Thyroid gland (tissue), 4 donors: ENCODE measurements around the gene LYG2. TPM values are rescaled to one million over a fixed set of nuclear protein-coding genes. Genes with fewer than 3 reads are reported as not detected.
"Not testable (repeated sequence)": the region's sequence is repeated elsewhere in the genome, so short reads cannot be mapped to it uniquely, and the experiment has no call there.

ENCODE experiments used
- DNase-seq, 2 donors: peaks; one replicate each; pipeline ENCODE4 v3.0.0-alpha.2; 2019
- H3K27ac ChIP-seq, 3 donors: fragments of 200-600 bp; sonication (generic); 1 replicate in 2 of 3; 2 replicates in 1 of 3; pipeline ENCODE4 v1.5.1; 2016 to 2019; ENCODE audit warnings: mild to moderate bottlenecking in 1 of 3, moderate library complexity in 1 of 3
- H3K27me3 ChIP-seq: fragments of 200-600 bp; sonication (generic); one replicate; pipeline ENCODE4 v1.5.1; 2019
- H3K36me3 ChIP-seq, 2 donors: fragments of 200-600 bp; sonication (generic); one replicate each; pipeline ENCODE4 v1.5.1; 2016 to 2019
- H3K4me1 ChIP-seq, 2 donors: fragments of 200-600 bp; sonication (generic); one replicate each; pipeline ENCODE4 v1.5.1; 2017 to 2019
- H3K4me3 ChIP-seq, 3 donors: fragments of 200-600 bp; sonication (generic); replicated peaks in 1 of 3; 1 replicate in 2 of 3; 2 replicates in 1 of 3; pipeline ENCODE4 v1.5.1; 2016; ENCODE audit warnings: mild to moderate bottlenecking in 1 of 3
- H3K9me3 ChIP-seq: fragments of 200-600 bp; sonication (generic); one replicate; pipeline ENCODE4 v1.5.1; 2017
- POLR2A ChIP-seq, 2 donors: fragments of 450-650 bp; IDR thresholded peaks; one replicate each; pipeline ENCODE4 v1.6.1; 2017; ENCODE audit warnings: antibody characterized with exemption in 2 of 2, mild to moderate bottlenecking in 2 of 2, moderate library complexity in 1 of 2
- WGBS, 2 donors: methylation state at CpG; one replicate each; pipeline ENCODE4 v1.1.5; 2017; 5-methylcytosine and 5-hydroxymethylcytosine counted together
- intact Hi-C: fragments of 100-400 bp; cut with DNase I; formaldehyde crosslinking; loops from one replicate; pipeline ENCODE4 v1.15.1; 2023
- total RNA-seq, 4 donors: library from RNA; depleted of rRNA; stranded (reverse); fragments of >200 nt; gene quantifications; one replicate each; pipeline ENCODE4 v1.2.3, GENCODE V29; 2016
- TF ChIP-seq, protein P1 (sequence below), 6 experiments: fragments of 200-600 bp in 3 of 6; fragments of 450-650 bp in 3 of 6; sonication (generic) in 3 of 6; IDR thresholded peaks; one replicate each; pipeline ENCODE4 v1.5.1; 2016 to 2019; ENCODE audit warnings: antibody characterized with exemption in 6 of 6, mild to moderate bottlenecking in 2 of 6, inconsistent platforms in 1 of 6, moderate library complexity in 1 of 6

Gene LYG2
- total RNA-seq, 4 donors from 2014 or later, result not detected

DNA sequence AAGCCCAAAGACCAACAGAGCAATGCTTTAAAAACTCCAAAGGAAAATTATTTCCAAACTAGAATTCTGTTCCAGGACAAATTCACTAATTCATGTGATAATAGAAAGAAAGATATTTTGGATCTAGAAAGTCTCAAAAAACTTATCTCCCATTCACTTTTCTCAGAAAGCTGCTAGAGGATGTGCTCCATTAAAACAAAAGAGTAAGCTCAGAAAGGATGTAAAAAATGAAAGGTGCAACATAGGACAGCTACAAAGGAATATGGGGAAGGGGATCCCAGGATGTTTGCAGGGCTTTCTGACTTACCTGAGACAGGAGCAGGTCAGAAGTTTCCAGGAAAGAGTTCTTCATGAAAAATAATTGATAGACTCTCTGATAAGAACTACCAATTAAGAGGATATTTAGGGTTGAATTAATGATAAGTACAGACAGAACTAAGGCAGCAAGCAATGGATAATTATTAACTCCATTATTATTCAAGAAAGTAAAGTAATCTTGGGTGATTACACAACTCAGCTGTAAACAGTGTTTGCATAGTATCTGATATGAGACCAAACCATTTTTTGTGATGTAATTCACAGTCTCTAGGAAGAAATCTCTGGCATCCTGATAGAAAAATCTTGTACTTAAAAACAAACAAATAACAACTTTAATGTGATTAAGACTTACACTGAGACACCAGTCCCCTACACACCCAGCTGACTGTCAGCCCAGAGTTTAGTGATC, 24.7 kb upstream of the LYG2 start:
- Histone ChIP-seq H3K9me3 (no peaks in the 10 kb centered on the region), H3K27ac (no peak overlapping the region), H3K4me1 (no peaks in the 10 kb centered on the region), H3K4me3 (no peak overlapping the region), H3K36me3 (no peaks in the 10 kb centered on the region), H3K27me3 (no peaks in the 10 kb centered on the region)
- no peak for DNase-seq
- intact Hi-C loops, result no loop called here
- no peak for TF ChIP-seq POLR2A (IDR thresholded peaks at IDR 0.05)
- TF ChIP-seq, protein P1, sequence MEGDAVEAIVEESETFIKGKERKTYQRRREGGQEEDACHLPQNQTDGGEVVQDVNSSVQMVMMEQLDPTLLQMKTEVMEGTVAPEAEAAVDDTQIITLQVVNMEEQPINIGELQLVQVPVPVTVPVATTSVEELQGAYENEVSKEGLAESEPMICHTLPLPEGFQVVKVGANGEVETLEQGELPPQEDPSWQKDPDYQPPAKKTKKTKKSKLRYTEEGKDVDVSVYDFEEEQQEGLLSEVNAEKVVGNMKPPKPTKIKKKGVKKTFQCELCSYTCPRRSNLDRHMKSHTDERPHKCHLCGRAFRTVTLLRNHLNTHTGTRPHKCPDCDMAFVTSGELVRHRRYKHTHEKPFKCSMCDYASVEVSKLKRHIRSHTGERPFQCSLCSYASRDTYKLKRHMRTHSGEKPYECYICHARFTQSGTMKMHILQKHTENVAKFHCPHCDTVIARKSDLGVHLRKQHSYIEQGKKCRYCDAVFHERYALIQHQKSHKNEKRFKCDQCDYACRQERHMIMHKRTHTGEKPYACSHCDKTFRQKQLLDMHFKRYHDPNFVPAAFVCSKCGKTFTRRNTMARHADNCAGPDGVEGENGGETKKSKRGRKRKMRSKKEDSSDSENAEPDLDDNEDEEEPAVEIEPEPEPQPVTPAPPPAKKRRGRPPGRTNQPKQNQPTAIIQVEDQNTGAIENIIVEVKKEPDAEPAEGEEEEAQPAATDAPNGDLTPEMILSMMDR (IDR thresholded peaks at IDR 0.05), result no peak

DNA sequence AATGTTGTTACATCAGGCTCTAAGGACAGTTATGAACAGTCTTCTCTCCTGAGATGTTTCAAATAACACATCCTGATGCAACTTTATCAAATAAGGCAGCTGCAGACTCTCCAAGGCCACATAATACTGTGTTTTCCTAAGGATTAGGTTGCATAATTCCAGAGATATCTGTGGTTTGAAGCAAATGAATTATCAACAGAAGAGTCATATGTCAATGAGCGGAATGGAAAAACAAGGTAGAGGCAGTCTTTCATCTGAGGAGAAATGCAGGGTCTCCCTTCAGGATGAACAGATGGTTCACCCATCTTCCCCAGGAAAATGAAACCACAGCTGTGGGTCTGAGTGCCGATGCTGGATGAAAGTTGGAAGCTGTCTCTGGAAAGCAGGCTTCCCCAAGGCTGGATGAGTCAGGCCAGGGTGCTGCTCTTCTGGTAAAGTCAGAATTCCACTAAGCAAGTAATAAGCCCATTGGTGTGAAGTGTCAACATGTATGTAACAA, 23.4 kb upstream of the LYG2 start:
- no peaks in the 10 kb centered on the region for H3K36me3 ChIP-seq
- TF ChIP-seq, protein P1 (IDR thresholded peaks at IDR 0.05), result no peak
- TF ChIP-seq POLR2A (IDR thresholded peaks at IDR 0.05), result no peak
- no peak for DNase-seq
- intact Hi-C loops, result no loop called here
- no peak overlapping the region for H3K4me3 ChIP-seq
- WGBS, 2 donors, result 83 to 100% methylated on average over 2 of the region's 2 CpGs
- no peaks in the 10 kb centered on the region for H3K4me1 ChIP-seq
- no peak overlapping the region for H3K27ac ChIP-seq
- H3K9me3 ChIP-seq, result no peaks in the 10 kb centered on the region
- no peaks in the 10 kb centered on the region for H3K27me3 ChIP-seq

DNA sequence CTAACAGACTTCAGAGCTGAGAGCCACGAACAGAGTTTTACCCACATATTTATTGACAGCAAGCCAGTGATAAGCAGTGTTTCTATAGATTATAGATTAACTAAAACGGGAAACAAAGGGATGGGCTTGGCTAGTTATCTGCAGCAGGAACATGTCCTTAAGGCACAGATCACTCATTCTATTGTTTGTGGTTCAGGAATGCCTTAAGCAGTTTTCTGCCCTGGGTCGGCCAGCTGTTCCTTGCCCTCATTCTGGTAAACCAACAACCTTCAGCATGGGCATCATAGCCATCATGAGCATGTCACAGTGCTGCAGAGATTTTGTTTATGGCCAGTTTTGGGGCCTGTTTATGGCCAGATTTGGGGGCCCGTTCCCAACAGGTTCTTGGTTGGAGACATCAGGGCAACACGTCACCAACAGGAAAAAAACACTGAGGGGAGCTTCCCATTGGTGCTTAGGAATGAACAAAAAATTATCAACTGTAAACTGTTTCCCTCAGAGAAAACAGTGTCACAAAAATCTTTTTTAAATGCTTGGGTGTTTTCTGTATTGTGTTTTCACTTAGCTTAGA, 22.8 kb upstream of the LYG2 start:
- 90 to 98% methylated on average over 5 of the region's 5 CpGs for WGBS, 2 donors
- DNase-seq, H3K27ac ChIP-seq, H3K4me3 ChIP-seq, H3K36me3 ChIP-seq, intact Hi-C loops, H3K4me1 ChIP-seq, H3K27me3 ChIP-seq, H3K9me3 ChIP-seq: not testable (repeated sequence)

DNA sequence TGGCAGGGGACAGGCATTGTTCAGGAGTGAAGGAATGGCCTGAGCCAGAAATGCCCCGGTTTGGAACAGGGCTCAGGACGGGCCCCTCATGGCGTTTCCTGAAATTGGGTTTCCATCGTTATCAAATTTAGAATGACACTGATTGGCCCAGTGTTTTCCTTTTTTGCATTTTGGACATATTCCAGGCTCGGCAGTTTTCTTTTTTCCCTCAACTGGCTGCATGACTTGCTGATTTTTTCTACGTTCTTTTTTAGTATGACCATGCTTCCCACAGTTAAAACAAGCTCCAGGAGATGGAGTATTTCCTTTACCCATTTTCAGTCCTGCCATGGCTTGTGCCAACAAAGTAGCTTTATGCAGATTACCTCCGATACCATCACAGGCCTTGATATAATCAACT, 20.4 kb upstream of the LYG2 start:
- Histone ChIP-seq H3K9me3 (no peaks in the 10 kb centered on the region), H3K27ac (no peak overlapping the region), H3K4me1 (no peaks in the 10 kb centered on the region), H3K27me3 (no peaks in the 10 kb centered on the region), H3K36me3 (no peaks in the 10 kb centered on the region), H3K4me3 (no peak overlapping the region)
- no peak for TF ChIP-seq POLR2A (IDR thresholded peaks at IDR 0.05)
- TF ChIP-seq, protein P1 (IDR thresholded peaks at IDR 0.05), result no peak
- 80 to 83% methylated on average over 7 of the region's 7 CpGs for WGBS, 2 donors
- intact Hi-C loops, result no loop called here
- DNase-seq, result no peak

DNA sequence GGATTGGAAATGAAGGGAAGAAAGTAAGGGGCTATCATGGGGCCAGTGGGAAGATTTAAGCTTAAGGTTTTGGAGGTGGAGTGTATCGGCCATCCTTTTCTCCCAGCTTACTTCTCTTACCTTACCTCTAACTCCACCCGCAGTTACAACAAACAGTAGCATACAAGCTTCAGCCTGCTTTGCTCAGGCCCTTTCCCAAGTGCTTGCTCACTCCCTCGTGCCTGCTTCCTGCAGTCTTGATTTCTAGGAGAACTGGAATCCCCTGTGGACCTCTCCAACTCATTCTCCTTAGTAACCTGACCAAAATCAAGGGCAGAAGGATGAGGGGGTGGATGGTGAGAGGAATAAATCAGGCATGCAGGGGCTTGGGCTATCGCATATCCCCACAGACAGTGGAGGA, 5.8 kb upstream of the LYG2 start:
- Histone ChIP-seq H3K4me3 (no peak overlapping the region), H3K4me1 (no peaks in the 10 kb centered on the region), H3K27ac (no peak overlapping the region), H3K9me3 (no peaks in the 10 kb centered on the region), H3K36me3 (no peaks in the 10 kb centered on the region), H3K27me3 (no peaks in the 10 kb centered on the region)
- intact Hi-C loops, result no loop called here
- 81% methylated on average over 4 of the region's 4 CpGs for WGBS, 2 donors
- DNase-seq, result no peak
- no peak for TF ChIP-seq POLR2A (IDR thresholded peaks at IDR 0.05)
- TF ChIP-seq, protein P1 (IDR thresholded peaks at IDR 0.05), result no peak
